ENCODE measurements around the gene SLX1A.
"Not testable (repeated sequence)": the region's sequence is repeated elsewhere in the genome, so short reads cannot be mapped to it uniquely, and the experiment has no call there.

Gene SLX1A

GRCh38 chr16:30191158-30191557, 2.5 kb upstream of the SLX1A start:
- H3K4me3 ChIP-seq (ENCODE audit: low read depth in 1 of 2, low read length in 2 of 2); H3K27ac ChIP-seq (ENCODE audit: low read depth, low read length); H3K9me3 ChIP-seq (ENCODE audit: control insufficient read depth in 1 of 2, low read length in 2 of 2); H3K36me3 ChIP-seq (ENCODE audit: control insufficient read depth in 1 of 2, insufficient read depth in 2 of 2, low read length in 2 of 2); H3K9ac ChIP-seq (ENCODE audit: low read depth in 1 of 2, low read length in 2 of 2); H3K27me3 ChIP-seq (ENCODE audit: control insufficient read depth in 1 of 2, insufficient read depth in 2 of 2, low read length in 2 of 2): not testable (repeated sequence)
- H3K4me1 ChIP-seq (ENCODE audit: control insufficient read depth in 1 of 2, insufficient read depth in 2 of 2, low read length in 2 of 2): peaks cover 9 to 18% of the 10 kb centered on the region in 2 donors

GRCh38 chr16:30193098-30193497, 577 bp upstream of the SLX1A start:
- H3K27ac ChIP-seq (ENCODE audit: low read depth, low read length); H3K36me3 ChIP-seq (ENCODE audit: control insufficient read depth in 1 of 2, insufficient read depth in 2 of 2, low read length in 2 of 2); H3K4me3 ChIP-seq (ENCODE audit: low read depth in 1 of 2, low read length in 2 of 2); H3K27me3 ChIP-seq (ENCODE audit: control insufficient read depth in 1 of 2, insufficient read depth in 2 of 2, low read length in 2 of 2); H3K4me1 ChIP-seq (ENCODE audit: control insufficient read depth in 1 of 2, insufficient read depth in 2 of 2, low read length in 2 of 2); H3K9ac ChIP-seq (ENCODE audit: low read depth in 1 of 2, low read length in 2 of 2); H3K9me3 ChIP-seq (ENCODE audit: control insufficient read depth in 1 of 2, low read length in 2 of 2): not testable (repeated sequence)

GRCh38 chr16:30194172-30194925, 674 bp downstream of the SLX1A start:
- Histone ChIP-seq H3K27ac (ENCODE audit: low read depth, low read length) (peak overlapping the region; percentile 50), H3K9ac (ENCODE audit: low read depth in 1 of 2, low read length in 2 of 2) (peak overlapping the region in 1 of 2 donors; percentile 38), H3K4me3 (ENCODE audit: low read depth in 1 of 2, low read length in 2 of 2) (peak overlapping the region in 1 of 2 donors; percentile 58)
- H3K36me3 ChIP-seq (ENCODE audit: control insufficient read depth in 1 of 2, insufficient read depth in 2 of 2, low read length in 2 of 2); H3K9me3 ChIP-seq (ENCODE audit: control insufficient read depth in 1 of 2, low read length in 2 of 2); H3K4me1 ChIP-seq (ENCODE audit: control insufficient read depth in 1 of 2, insufficient read depth in 2 of 2, low read length in 2 of 2); H3K27me3 ChIP-seq (ENCODE audit: control insufficient read depth in 1 of 2, insufficient read depth in 2 of 2, low read length in 2 of 2): not testable (repeated sequence)

DNA sequence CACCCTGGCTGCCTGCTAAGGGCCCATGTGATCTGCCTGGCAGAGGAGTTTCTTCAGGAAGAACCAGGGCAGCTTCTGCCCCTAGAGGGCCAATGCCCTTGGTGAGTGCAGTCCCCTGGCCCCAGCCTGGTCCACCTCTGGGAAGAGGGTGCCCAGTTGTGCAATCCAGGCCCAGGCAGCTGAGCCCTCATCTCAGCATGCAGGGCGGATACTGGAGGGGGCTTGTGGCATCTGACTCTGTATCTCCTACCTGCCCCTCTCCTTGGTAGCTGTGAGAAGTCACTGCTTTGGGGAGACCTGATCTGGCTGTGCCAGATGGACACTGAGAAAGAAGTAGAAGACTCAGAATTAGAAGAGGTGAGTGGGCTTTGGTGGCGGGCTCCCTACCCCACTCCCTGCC, 3.3 kb downstream of the SLX1A start:
- not testable (repeated sequence) for H3K4me1 ChIP-seq (ENCODE audit: control insufficient read depth in 1 of 2, insufficient read depth in 2 of 2, low read length in 2 of 2); H3K36me3 ChIP-seq (ENCODE audit: control insufficient read depth in 1 of 2, insufficient read depth in 2 of 2, low read length in 2 of 2); H3K27me3 ChIP-seq (ENCODE audit: control insufficient read depth in 1 of 2, insufficient read depth in 2 of 2, low read length in 2 of 2); H3K4me3 ChIP-seq (ENCODE audit: low read depth in 1 of 2, low read length in 2 of 2); H3K9ac ChIP-seq (ENCODE audit: low read depth in 1 of 2, low read length in 2 of 2); H3K27ac ChIP-seq (ENCODE audit: low read depth, low read length); H3K9me3 ChIP-seq (ENCODE audit: control insufficient read depth in 1 of 2, low read length in 2 of 2)

GRCh38 chr16:30199049-30199448, 5.4 kb downstream of the SLX1A start, which contains the start of gene SULT1A3:
Gene SULT1A3 (plus strand): TSS chr16:30199255. CDS start chr16:30200729, 1,474 bp downstream.
- not testable (repeated sequence) for H3K9ac ChIP-seq (ENCODE audit: low read depth in 1 of 2, low read length in 2 of 2); H3K27me3 ChIP-seq (ENCODE audit: control insufficient read depth in 1 of 2, insufficient read depth in 2 of 2, low read length in 2 of 2); H3K36me3 ChIP-seq (ENCODE audit: control insufficient read depth in 1 of 2, insufficient read depth in 2 of 2, low read length in 2 of 2); H3K9me3 ChIP-seq (ENCODE audit: control insufficient read depth in 1 of 2, low read length in 2 of 2); H3K27ac ChIP-seq (ENCODE audit: low read depth, low read length); H3K4me1 ChIP-seq (ENCODE audit: control insufficient read depth in 1 of 2, insufficient read depth in 2 of 2, low read length in 2 of 2); H3K4me3 ChIP-seq (ENCODE audit: low read depth in 1 of 2, low read length in 2 of 2)

DNA sequence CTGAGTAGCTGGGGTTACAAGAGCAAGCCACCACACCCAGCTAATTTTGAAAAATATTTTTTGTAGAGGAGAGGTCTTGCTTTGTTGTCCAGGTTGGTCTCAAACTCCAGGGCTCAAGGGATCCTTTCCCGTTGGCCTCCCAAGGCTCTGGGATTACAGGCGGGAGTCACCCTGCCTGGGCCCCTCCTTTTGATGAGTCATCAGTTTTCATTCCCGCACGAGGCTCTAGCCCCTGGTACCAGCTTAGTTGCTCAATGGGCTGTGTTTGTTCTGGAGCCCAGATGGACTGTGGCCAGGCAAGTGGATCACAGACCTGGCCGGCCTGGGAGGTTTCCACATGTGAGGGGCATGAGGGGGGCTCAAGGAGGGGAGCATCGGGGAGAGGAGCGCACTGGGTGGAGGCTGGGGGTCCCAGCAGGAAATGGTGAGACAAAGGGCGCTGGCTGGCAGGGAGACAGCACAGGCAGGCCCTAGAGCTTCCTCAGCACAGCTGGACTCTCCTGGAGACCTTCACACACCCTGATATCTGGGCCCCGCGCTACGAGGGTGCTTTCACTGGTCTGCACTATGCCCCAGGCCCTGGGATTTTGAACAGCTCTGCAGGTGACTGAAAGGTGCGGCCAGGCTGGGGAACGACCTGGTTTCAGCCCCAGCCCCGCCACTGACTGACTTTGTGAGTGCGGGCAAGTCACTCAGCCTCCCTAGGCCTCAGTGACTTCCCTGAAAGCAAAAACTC, 6.1 kb downstream of the SLX1A start:
- not testable (repeated sequence) for H3K9me3 ChIP-seq (ENCODE audit: control insufficient read depth in 1 of 2, low read length in 2 of 2); H3K9ac ChIP-seq (ENCODE audit: low read depth in 1 of 2, low read length in 2 of 2); H3K4me1 ChIP-seq (ENCODE audit: control insufficient read depth in 1 of 2, insufficient read depth in 2 of 2, low read length in 2 of 2); H3K36me3 ChIP-seq (ENCODE audit: control insufficient read depth in 1 of 2, insufficient read depth in 2 of 2, low read length in 2 of 2); H3K4me3 ChIP-seq (ENCODE audit: low read depth in 1 of 2, low read length in 2 of 2); H3K27me3 ChIP-seq (ENCODE audit: control insufficient read depth in 1 of 2, insufficient read depth in 2 of 2, low read length in 2 of 2); H3K27ac ChIP-seq (ENCODE audit: low read depth, low read length)

DNA sequence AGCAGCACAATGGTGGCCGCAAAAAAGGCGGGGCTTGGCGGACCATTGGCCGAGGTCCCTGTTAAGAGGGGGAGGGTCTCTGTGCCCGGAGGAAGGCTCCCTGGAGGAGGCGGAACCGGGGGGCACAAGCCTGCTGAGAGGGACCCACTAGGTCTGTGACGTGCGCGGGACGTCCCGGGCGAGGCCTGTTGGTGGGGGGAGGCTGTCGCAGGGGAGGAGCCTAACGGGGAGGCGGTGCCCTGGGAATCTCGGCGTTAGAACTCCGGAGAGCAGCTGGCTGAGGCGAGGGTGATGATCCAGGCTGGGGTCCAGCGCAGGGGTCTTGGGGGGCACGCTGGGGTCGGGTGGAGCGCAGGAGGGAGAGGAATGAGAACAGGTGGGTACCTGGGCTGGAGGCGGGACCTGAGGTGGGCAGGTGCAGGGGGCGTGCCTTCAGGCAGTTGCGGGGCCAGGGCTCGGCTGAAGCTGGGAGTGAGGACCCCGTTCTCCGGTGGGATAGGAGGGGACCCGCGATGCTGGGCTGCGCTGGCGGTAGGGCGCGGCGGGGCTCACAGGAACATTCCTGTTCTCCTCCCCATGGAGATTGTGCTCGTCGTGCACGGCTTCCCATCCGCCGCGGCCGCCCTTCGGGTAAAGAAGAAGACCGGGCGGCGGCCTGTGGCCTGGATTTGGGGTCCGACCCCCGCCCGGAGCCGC, 12.0 kb downstream of the SLX1A start:
- not testable (repeated sequence) for H3K27ac ChIP-seq (ENCODE audit: low read depth, low read length); H3K27me3 ChIP-seq (ENCODE audit: control insufficient read depth in 1 of 2, insufficient read depth in 2 of 2, low read length in 2 of 2)
- peak overlapping the region in 1 of 2 donors; percentile 61 for H3K4me3 ChIP-seq (ENCODE audit: low read depth in 1 of 2, low read length in 2 of 2)

GRCh38 chr16:30206252-30206651, 12.6 kb downstream of the SLX1A start:
- H3K4me1 ChIP-seq (ENCODE audit: control insufficient read depth in 1 of 2, insufficient read depth in 2 of 2, low read length in 2 of 2); H3K27ac ChIP-seq (ENCODE audit: low read depth, low read length): not testable (repeated sequence)
- peak overlapping the region in 1 of 2 donors; percentile 61 for H3K4me3 ChIP-seq (ENCODE audit: low read depth in 1 of 2, low read length in 2 of 2)

More for the DNA sequence above, 12.0 kb downstream of the SLX1A start:
- not testable (repeated sequence) for H3K4me1 ChIP-seq (ENCODE audit: control insufficient read depth in 1 of 2, insufficient read depth in 2 of 2, low read length in 2 of 2); H3K9ac ChIP-seq (ENCODE audit: low read depth in 1 of 2, low read length in 2 of 2); H3K9me3 ChIP-seq (ENCODE audit: control insufficient read depth in 1 of 2, low read length in 2 of 2); H3K36me3 ChIP-seq (ENCODE audit: control insufficient read depth in 1 of 2, insufficient read depth in 2 of 2, low read length in 2 of 2)

DNA sequence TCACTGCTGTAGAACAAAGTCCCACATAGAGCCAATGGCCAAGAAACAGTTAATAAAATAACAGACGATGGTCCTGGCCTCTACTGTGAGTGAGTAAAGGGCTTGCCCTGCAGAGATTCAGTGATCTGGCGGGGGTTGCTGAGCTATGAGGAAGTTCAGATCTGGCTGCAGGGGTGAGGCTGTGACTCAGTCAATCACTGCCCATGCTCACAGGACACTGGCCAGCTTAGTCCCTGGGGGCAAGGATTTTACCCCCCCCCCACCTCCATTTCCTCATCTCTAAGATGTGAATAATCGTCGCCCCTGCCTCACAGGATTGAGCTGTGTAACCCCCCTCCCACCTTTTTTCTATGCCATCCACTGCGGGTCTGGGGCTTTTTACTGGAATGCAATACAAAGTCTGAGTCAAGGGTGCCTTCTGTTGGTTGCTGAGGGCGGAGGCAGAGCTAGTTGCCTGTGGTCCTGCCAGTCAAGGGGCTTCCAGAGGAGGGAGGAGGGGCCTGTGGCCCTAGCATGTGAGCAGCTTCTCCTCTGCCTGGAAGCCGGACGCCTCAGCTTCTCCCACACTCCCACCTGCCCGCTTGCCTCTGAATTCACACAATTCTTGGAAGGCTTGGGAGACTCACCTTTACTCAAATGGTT, 13.5 kb downstream of the SLX1A start:
- not testable (repeated sequence) for H3K27me3 ChIP-seq (ENCODE audit: control insufficient read depth in 1 of 2, insufficient read depth in 2 of 2, low read length in 2 of 2); H3K4me1 ChIP-seq (ENCODE audit: control insufficient read depth in 1 of 2, insufficient read depth in 2 of 2, low read length in 2 of 2); H3K36me3 ChIP-seq (ENCODE audit: control insufficient read depth in 1 of 2, insufficient read depth in 2 of 2, low read length in 2 of 2); H3K27ac ChIP-seq (ENCODE audit: low read depth, low read length); H3K9ac ChIP-seq (ENCODE audit: low read depth in 1 of 2, low read length in 2 of 2); H3K9me3 ChIP-seq (ENCODE audit: control insufficient read depth in 1 of 2, low read length in 2 of 2); H3K4me3 ChIP-seq (ENCODE audit: low read depth in 1 of 2, low read length in 2 of 2)

More at GRCh38 chr16:30206252-30206651, 12.6 kb downstream of the SLX1A start:
- not testable (repeated sequence) for H3K27me3 ChIP-seq (ENCODE audit: control insufficient read depth in 1 of 2, insufficient read depth in 2 of 2, low read length in 2 of 2); H3K9ac ChIP-seq (ENCODE audit: low read depth in 1 of 2, low read length in 2 of 2); H3K9me3 ChIP-seq (ENCODE audit: control insufficient read depth in 1 of 2, low read length in 2 of 2); H3K36me3 ChIP-seq (ENCODE audit: control insufficient read depth in 1 of 2, insufficient read depth in 2 of 2, low read length in 2 of 2)

GRCh38 chr16:30209032-30209431, 15.4 kb downstream of the SLX1A start:
- not testable (repeated sequence) for H3K9ac ChIP-seq (ENCODE audit: low read depth in 1 of 2, low read length in 2 of 2); H3K27ac ChIP-seq (ENCODE audit: low read depth, low read length); H3K4me3 ChIP-seq (ENCODE audit: low read depth in 1 of 2, low read length in 2 of 2); H3K4me1 ChIP-seq (ENCODE audit: control insufficient read depth in 1 of 2, insufficient read depth in 2 of 2, low read length in 2 of 2); H3K9me3 ChIP-seq (ENCODE audit: control insufficient read depth in 1 of 2, low read length in 2 of 2); H3K27me3 ChIP-seq (ENCODE audit: control insufficient read depth in 1 of 2, insufficient read depth in 2 of 2, low read length in 2 of 2); H3K36me3 ChIP-seq (ENCODE audit: control insufficient read depth in 1 of 2, insufficient read depth in 2 of 2, low read length in 2 of 2)
